ENCODE results near the gene AKTIP. TPM values are rescaled to one million over a fixed set of nuclear protein-coding genes. Genes with fewer than 3 reads are reported as not detected.

The AKTIP gene
- total RNA-seq (2021) = 23.9 and 26.2 TPM in 2 replicates
- long read RNA-seq, transcript AKTIP-202 (10 exons, 2,426 nt) = major isoform, 17 of 84 reads
- long read RNA-seq, partial matches to known transcripts = 2 of 84 reads
- long read RNA-seq, other reads (novel, unspliced or antisense) = 63 of 84 reads

DNA sequence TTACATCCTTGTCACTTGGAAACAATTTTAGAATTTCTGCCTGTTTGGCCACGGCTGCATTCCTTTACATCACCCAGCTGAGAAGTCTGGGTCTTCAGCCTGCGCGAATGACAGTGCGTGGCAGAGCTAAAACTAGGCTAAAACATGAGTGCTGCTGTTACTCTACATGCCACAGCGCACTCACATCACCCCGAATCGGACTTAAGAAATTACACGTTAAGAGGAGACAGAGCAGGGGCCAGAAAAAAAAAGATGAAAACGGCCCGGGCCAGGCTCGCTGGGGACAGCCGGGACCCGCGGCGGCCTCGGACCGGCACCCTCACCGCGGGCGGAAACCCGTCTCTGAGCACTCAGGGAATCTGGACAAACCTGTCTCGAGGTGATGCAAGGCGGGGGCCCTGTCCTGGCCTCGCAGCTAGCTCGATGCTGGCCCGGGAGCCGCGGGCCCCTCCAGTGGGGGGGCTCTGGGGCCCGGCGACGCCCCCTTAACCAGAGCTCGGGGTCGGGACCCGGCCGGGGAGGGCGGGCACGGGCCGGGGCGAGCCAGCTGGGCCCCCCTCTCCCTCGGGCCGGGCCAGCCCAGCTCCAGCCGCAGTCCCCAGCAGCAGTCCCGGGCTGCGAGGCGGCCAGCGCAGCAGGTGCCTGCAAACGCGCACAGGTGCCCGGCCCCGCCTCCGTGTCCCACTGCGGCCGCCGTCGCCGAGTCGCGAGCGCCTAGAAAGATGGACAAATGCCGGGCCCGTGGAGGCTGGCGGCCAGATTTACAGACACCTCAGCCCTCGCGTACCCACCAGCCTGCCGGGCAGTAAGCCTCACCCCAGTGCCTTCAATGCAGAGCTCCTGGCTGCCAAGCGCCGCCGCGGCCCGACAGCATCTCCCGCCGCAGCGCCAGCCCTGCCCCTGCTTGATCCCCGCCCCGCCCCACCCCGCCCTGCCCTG, at the start of gene AKTIP:
TSS of gene AKTIP (minus strand) at position 879 of the 939 bp plus-strand sequence. CDS start 2,950 bp downstream, outside the sequence.
- H3K27me3 Mint-ChIP-seq (ENCODE audit: low read depth) = no peaks in the 10 kb centered on the region
- H3K27me3 ChIP-seq (ENCODE audit: insufficient read depth, low read length) = no peaks in the 10 kb centered on the region
- H2BK5ac ChIP-seq (ENCODE audit: insufficient read length, low read length) = no peak within 1 kb of the TSS
- no peak within 1 kb of the TSS for H4K91ac ChIP-seq (ENCODE audit: insufficient read length, low read depth, low read length)
- DNase-seq = peak; percentile 54
- no peak within 1 kb of the TSS for H2AK5ac ChIP-seq (ENCODE audit: insufficient read length, low read length)
- H3K9me3 ChIP-seq (ENCODE audit: control insufficient read depth, low read depth, low read length) = no peaks in the 10 kb centered on the region
- H3K4ac ChIP-seq (ENCODE audit: low read depth, low read length) = no peak within 1 kb of the TSS
- H3K27ac ChIP-seq (ENCODE audit: insufficient read length, low read depth, low read length) = no peak within 1 kb of the TSS
- peaks cover 7% of the 10 kb centered on the region; the same call in 1 of the 2 replicates for H3K4me1 ChIP-seq (ENCODE audit: insufficient read depth, low read length)
- H2BK12ac ChIP-seq (ENCODE audit: insufficient read length, low read depth, low read length) = no peak within 1 kb of the TSS
- peaks cover 25 to 31% of the 10 kb centered on the region in 2 experiments for H3K4me1 Mint-ChIP-seq
- no CpG with 5 or more reads among the region's 76 CpGs for WGBS (ENCODE audit: extremely low coverage, insufficient read length, low lambda C conversion rate)
- no peak within 1 kb of the TSS for H2BK15ac ChIP-seq (ENCODE audit: low read depth, low read length)
- no peak within 1 kb of the TSS for H3T11ph ChIP-seq (ENCODE audit: low read length)
- no peak within 1 kb of the TSS for H4K5ac ChIP-seq (ENCODE audit: insufficient read length, low read depth, low read length)
- H3K14ac ChIP-seq (ENCODE audit: insufficient read depth, low read length) = peak within 1 kb of the TSS; percentile 82; the same call in 1 of the 2 replicates
- peak within 1 kb of the TSS; percentile 95 to 99 for H3K4me3 Mint-ChIP-seq
- peak within 1 kb of the TSS; percentile 69 for H3K9ac ChIP-seq (ENCODE audit: extremely low read depth, insufficient read length, low read length)
- no peak within 1 kb of the TSS for H3K18ac ChIP-seq (ENCODE audit: insufficient read length, low read depth, low read length)
- H3K23me2 ChIP-seq (ENCODE audit: insufficient read length, low read depth, low read length, poor library complexity, severe bottlenecking) = peaks cover 5% of the 10 kb centered on the region
- H3K27ac Mint-ChIP-seq = peak within 1 kb of the TSS; percentile 91 to 97 (median 97)
- H4K8ac ChIP-seq (replicated peaks; ENCODE audit: insufficient read length, low read depth, low read length) = no peak within 1 kb of the TSS
- peaks cover 0 to 2% of the 10 kb centered on the region in 2 experiments; a peak in 1 of 5 replicates for H3K9me3 Mint-ChIP-seq
- H3K56ac ChIP-seq (ENCODE audit: insufficient read length, low read depth, low read length) = no peak within 1 kb of the TSS
- no peak within 1 kb of the TSS for H2BK20ac ChIP-seq (ENCODE audit: low read depth, low read length, poor library complexity, severe bottlenecking)
- no peak within 1 kb of the TSS for H2AFZ ChIP-seq (ENCODE audit: low read length)
- H3K36me3 Mint-ChIP-seq (ENCODE audit: insufficient read depth in 1 of 3, low read depth in 3 of 3) = peaks cover 0 to 16% (median 4%) of the 10 kb centered on the region in 3 experiments; a peak in 6 of 7 replicates
- no peaks in the 10 kb centered on the region for H3K79me1 ChIP-seq (ENCODE audit: insufficient read depth, low read depth, low read length, poor library complexity, severe bottlenecking)
- H3K79me2 ChIP-seq (ENCODE audit: insufficient read depth, low read length) = no peaks in the 10 kb centered on the region; the same call in 1 of the 2 replicates
- H2BK120ac ChIP-seq (ENCODE audit: low read depth, low read length, poor library complexity, severe bottlenecking) = no peak within 1 kb of the TSS
- TF ChIP-seq, protein P1, sequence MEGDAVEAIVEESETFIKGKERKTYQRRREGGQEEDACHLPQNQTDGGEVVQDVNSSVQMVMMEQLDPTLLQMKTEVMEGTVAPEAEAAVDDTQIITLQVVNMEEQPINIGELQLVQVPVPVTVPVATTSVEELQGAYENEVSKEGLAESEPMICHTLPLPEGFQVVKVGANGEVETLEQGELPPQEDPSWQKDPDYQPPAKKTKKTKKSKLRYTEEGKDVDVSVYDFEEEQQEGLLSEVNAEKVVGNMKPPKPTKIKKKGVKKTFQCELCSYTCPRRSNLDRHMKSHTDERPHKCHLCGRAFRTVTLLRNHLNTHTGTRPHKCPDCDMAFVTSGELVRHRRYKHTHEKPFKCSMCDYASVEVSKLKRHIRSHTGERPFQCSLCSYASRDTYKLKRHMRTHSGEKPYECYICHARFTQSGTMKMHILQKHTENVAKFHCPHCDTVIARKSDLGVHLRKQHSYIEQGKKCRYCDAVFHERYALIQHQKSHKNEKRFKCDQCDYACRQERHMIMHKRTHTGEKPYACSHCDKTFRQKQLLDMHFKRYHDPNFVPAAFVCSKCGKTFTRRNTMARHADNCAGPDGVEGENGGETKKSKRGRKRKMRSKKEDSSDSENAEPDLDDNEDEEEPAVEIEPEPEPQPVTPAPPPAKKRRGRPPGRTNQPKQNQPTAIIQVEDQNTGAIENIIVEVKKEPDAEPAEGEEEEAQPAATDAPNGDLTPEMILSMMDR (conservative IDR thresholded peaks at IDR 0.05) = no peak
- H4K20me1 ChIP-seq (ENCODE audit: control insufficient read depth, insufficient read depth, insufficient read length) = no peaks in the 10 kb centered on the region
- no peak within 1 kb of the TSS for H3K23ac ChIP-seq (ENCODE audit: insufficient read length, low read depth, low read length)
- H3K4me2 ChIP-seq (ENCODE audit: insufficient read depth, insufficient read length, low read length) = peak within 1 kb of the TSS; percentile 86

All from H9 (cell line).